GM18858 (cell line): ENCODE measurements around the gene UBE2D2.
"Not testable (repeated sequence)": the region's sequence is repeated elsewhere in the genome, so short reads cannot be mapped to it uniquely, and the experiment has no call there.

Experiments used
- ATAC-seq: cut with Tn5 transposase; IDR thresholded peaks from one replicate; pipeline ENCODE4 v1.9.1; 2021; ENCODE audit not compliant: unreplicated experiment

Gene UBE2D2

DNA sequence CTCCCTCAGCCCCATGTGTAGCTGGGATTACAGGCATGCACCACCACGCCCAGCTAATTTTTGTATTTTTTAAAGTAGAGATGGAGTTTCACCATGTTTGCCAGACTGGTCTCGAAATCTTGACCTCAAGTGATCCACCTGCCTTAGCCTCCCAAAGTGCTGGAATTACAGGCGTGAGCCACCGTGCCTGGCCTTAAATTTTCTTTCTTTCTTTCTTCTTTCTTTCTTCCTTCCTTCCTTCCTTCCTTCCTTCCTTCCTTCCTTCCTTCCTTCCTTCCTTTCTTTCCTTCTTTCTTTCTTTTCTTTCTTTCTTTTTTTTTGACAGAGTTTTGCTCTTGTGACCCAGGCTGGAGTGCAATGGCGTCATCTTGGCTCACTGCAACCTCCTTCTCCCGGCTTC is 14.5 kb upstream of the UBE2D2 start:
- not testable (repeated sequence) for ATAC-seq

DNA sequence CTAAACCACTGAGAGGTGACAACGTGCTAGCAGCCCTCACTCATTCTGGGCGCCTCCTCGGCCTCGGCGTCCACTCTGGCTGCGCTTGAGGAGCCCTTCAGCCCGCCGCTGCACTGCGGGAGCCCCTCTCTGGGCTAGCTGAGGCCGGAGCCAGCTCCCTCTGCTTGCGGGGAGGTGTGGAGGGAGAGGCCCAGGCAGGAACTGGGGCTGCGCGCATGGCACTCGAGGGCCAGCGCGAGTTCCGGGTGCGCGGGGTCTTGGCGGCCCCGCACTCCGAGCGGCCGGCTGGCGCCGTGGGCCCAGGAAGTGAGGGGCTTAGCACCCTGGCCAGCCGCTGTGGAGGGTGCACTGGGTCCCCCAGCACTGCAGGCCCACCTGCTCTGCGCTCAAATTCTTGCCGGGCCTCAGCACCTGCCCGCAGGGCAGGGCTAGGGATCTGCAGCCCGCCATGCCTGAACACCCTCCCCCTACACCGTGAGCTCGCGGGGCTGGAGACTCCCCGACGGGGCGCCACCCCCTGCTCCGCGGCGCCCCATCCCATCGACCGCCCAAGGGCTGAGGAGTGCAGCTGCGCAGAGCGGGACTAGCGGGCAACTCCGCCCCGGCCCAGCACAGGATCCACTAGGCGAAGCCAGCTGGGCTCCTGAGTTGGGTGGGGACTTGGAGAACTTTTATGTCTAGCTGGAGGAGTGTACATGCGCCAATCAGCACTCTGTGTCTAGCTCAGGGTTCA is 11.8 kb upstream of the UBE2D2 start:
- no peak for ATAC-seq

GRCh38 chr5:139550051-139550872 is 10.9 kb upstream of the UBE2D2 start:
- ATAC-seq = not testable (repeated sequence)

DNA sequence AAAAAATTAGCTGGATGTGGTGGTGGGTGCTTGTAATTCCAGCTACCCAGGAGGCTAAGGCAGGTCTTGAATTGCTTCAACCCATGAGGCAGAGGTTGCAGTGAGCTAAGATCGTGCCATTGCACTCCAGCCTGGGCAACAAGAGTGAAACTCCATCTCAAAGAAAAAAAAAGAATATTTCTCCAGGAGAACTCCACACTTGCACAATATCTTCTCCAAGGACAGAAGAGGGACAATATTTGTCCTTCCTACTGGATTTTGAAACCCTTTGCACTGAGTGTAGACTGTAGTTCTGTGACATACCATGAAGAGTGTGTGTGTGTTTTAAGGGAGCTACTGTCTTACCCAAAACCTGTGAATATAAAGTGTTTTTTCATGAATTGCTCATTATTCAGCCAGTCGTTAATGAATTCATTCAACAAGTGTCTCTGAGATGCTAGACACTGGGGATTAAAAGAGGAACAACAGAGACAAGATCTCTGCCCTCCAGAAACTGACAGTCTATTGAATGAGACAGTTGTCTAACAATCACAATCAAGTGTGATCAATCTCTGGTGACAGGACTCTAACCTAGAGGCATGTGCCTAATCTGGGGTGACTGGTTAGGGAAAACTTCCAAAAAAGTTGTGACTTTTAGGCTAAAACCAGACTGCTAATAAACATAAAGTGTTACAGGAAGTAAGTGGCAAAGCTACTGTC is 9.8 kb upstream of the UBE2D2 start:
- no peak for ATAC-seq

GRCh38 chr5:139552893-139553575 is 8.1 kb upstream of the UBE2D2 start:
- no peak for ATAC-seq

- no peak for ATAC-seq
Measured at GRCh38 chr5:139554264-139554663, 6.9 kb upstream of the UBE2D2 start.

DNA sequence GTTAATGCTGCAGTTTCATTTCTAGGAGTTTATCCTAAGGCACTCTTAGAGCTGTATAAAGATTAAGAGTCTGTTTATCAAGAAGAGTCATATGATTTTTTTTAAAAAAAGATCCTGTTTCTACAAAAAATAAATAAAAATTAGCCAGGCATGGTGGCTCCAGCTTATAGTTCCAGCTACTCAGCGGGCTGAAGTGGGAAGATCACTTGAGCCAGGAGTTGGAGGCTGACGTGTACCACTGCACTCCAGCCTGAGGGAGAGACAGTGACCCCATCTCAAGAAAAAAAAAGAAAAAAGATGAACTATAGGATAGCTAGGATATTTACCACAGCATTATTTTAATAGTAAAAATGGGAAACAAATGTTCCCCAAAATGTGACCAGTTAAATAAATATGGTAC is 3.3 kb upstream of the UBE2D2 start:
- no peak for ATAC-seq

GRCh38 chr5:139561655-139562451 is 714 bp downstream of the UBE2D2 start:
- no peak for ATAC-seq

DNA sequence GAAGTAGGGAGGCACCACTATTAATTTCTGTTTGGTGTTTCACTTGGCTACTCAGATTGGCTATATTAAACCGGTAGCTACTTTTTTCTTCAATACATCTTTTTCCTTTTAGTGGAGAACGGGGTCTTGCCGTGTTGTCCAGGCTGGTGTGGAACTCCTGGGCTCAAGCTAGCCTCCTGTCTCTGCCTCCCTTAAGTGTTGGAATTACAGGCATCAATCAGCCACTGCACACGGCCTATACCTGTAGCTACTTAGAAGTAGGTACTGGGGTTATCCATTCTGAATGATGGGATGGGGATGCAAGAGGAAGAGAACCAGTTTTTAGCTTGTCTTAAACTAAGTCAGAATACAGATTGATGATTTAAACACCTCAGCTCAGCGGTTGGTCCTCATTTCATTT is 1.7 kb downstream of the UBE2D2 start:
- ATAC-seq = no peak

GRCh38 chr5:139565411-139566305 is 4.5 kb downstream of the UBE2D2 start:
- ATAC-seq = peak; percentile 54

- no peak for ATAC-seq
Measured at GRCh38 chr5:139566611-139567010, 5.5 kb downstream of the UBE2D2 start.

- no peak for ATAC-seq
Measured at GRCh38 chr5:139569270-139569955, 8.3 kb downstream of the UBE2D2 start.

DNA sequence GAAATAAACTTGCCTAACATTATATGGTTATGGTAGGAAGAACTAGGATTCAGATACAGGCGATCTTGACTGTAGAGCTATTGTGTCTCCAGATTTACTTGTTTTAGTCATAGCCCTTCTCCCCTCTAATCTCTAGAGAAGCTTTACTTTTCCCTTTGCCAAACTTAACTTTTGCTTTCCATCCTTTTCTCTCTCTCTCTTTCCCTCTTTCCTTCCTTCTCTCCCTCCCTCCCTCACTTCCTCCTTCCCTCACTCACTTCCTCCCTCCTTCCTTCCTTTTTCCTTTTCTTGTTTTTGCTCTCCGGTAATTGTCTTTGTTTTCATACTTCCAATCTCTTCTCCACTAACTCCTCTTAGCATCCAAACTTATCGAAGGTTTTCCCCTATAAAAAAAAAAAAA is 10.4 kb downstream of the UBE2D2 start:
- ATAC-seq = no peak

DNA sequence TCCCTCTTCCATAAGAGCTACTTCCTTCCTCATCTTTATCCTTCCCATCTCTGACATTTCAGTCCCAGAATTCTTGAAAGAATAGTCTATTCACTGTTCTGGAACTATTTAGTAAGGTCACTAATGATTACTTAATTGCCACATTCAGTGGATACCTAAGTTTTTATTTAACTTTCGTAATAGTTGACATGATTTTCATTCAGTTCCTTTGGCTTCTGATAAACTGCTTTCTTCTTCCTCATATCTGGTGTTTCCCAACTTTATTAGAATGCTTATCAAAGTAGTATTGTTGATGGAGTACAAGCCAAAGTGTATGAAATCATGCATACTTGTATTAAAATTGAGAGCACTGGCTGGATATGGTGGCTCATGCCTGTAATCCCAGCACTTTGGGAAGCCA is 10.8 kb downstream of the UBE2D2 start:
- no peak for ATAC-seq

- no peak for ATAC-seq
Measured at GRCh38 chr5:139574641-139575312, 13.6 kb downstream of the UBE2D2 start.

DNA sequence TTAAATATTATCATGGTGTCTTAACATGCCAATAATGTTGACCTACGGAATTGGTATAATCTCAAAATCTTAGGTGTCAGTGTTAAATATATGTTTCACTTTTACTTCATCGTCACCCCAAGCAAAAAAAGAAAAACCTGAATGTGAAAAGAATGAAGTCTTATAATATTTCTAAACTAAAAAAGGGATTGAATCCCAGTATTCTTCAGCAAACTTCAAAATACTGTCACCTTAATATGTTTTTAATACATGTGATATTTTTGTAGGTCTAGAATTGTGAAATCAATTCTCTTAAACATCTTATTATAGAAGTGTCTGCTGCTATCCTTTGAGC is 14.1 kb downstream of the UBE2D2 start:
- no peak for ATAC-seq

GRCh38 chr5:139575751-139576150 is 14.6 kb downstream of the UBE2D2 start:
- no peak for ATAC-seq

DNA sequence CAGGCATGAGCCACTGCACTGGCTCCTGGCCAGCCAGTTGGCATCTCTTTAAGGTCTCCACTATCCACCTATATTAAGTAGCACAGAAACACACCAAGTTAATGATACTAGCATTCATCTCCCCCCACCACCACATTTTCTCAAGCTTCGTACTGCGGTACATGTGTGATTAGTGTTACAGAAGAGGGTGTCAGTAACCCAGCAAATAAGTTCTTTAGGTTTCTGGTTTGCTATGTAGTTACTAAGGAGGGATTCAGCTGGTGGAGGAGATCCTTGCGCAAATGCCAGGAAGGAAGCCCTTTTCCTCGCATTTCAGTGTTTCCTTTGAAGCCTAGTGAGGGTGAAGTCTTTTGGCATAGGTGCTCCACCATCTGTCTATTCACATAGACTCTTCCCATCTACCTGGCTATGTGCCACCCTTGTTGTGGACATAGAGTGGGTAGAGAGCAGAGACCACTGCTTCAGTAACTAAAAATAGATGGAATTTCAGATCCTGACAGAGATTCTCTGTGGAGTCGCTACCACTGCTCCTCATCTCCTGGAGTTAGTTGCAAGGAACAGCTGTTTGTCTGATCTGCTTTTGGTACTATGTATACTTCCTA is 16.7 kb downstream of the UBE2D2 start:
- ATAC-seq = no peak
